HAP-1 (cell line): Measurements from ENCODE around the gene CCNI2.

ENCODE experiments used
- DNase-seq, 2 experiments: peaks; one replicate each; pipeline ENCODE4 v3.0.0-alpha.2; 2016 to 2020; ENCODE audit warnings: low spot score in 2 of 2
- H3K27me3 ChIP-seq: fragments of 250-450 bp; sonication (Bioruptor Pico); 2 replicates; pipeline ENCODE4 v1.5.1; 2020; ENCODE audit warnings: low read depth, mild to moderate bottlenecking, moderate library complexity
- H3K36me3 ChIP-seq: fragments of 250-450 bp; sonication (Bioruptor Pico); replicated peaks from 2 replicates; pipeline ENCODE4 v1.5.1; 2020; ENCODE audit warnings: mild to moderate bottlenecking
- H3K4me1 ChIP-seq: fragments of 250-450 bp; sonication (Bioruptor Pico); 2 replicates; pipeline ENCODE4 v1.5.1; 2020; ENCODE audit warnings: mild to moderate bottlenecking
- H3K4me3 ChIP-seq: fragments of 250-450 bp; sonication (Bioruptor Pico); 2 replicates; pipeline ENCODE4 v1.5.1; 2020; ENCODE audit warnings: mild to moderate bottlenecking, moderate library complexity
- H3K9me3 ChIP-seq: fragments of 250-450 bp; sonication (Bioruptor Pico); 2 replicates; pipeline ENCODE4 v1.5.1; 2020; ENCODE audit warnings: mild to moderate bottlenecking, moderate library complexity
- in situ Hi-C: fragments of 300-500 bp; cut with MboI; formaldehyde crosslinking; loops from 3 replicates; pipeline ENCODE4 v1.14.3; 2020; ENCODE audit warnings: low sequenced_read_pairs, inconsistent platforms, mixed read lengths

The CCNI2 gene

DNA sequence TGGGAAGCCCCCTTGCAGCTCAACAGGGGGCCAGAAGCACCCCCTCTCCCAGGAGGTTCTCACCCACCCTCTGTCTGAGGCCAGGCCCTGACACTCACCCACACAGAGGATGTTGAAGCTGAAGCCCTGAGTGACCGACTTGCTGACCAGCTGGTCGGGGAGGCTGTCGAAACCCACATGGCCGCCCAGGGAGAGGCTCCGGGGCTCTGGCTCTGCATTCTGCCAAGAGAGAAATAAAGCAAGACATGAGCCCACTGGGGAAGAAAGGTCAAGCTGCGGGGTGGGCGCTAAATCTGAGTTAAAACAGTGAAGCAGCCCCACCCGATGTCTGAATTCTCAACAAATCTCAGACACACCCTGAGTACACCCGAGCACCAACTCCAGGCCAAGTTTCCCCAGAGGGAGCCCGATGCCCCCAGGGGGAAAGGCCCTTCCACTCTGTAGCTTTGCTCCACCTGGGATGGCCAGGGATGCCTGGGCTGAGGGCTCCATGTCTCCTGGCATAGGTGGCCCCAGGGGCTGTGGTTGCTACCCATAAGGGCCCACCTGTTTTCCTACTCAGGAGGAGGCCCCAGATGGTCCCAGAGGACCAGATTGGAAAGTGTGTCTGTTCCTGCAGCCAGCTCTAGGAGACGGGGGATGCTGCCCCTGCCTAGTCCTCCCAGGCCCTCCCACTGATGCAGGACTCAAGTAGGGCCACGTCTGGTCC, 18.2 kb downstream of the CCNI2 start:
- no peaks in the 10 kb centered on the region; the same call in 1 of the 2 replicates for H3K9me3 ChIP-seq
- peaks cover 46% of the 10 kb centered on the region for H3K36me3 ChIP-seq
- in situ Hi-C loops, result no loop called here
- no peak overlapping the region for H3K4me3 ChIP-seq
- no peaks in the 10 kb centered on the region for H3K4me1 ChIP-seq
- H3K27me3 ChIP-seq, result no peaks in the 10 kb centered on the region
- DNase-seq, result no peak

DNA sequence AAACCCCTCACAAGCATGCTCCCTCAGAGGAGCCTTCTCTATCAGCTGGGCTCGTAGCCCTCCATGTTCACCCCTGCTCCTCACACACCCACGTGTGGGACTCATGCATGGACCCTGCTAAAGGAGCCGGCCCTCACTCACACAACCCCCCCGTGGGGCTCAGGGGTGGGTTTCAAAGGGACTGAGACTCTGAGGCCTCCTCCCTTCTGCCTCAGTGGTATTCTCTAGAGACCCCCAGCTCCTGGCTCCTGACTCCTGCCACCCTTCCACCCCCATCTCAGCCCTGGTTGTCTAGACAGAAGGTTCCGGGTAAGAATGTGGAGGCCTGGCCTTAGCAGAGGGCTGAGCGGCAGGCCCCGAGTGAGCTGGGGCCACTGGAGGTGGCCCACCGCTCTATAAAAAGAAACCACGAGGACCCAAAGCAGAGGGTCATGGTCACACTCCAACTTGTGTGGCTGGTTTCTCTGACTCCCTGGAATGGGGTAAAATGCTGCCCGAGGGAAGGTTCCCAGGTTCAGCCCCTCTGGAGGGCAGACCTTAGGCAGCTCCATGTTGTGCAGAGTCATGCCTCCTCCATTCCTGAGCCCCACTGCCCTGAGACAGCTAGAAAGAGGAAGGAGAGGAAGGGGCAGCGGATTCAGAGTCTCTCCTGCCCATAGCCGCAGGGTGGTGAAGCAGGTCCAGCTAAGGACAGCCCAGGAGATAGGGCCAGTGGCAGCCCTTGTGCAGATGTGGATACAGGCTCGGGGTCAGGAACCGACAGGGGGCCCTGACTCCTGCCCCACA, 19.0 kb downstream of the CCNI2 start:
- no peak overlapping the region for H3K4me3 ChIP-seq
- no peaks in the 10 kb centered on the region; the same call in 1 of the 2 replicates for H3K9me3 ChIP-seq
- in situ Hi-C loops, result no loop called here
- H3K27me3 ChIP-seq, result no peaks in the 10 kb centered on the region
- peaks cover 39% of the 10 kb centered on the region for H3K36me3 ChIP-seq
- H3K4me1 ChIP-seq, result no peaks in the 10 kb centered on the region
- DNase-seq, result no peak

DNA sequence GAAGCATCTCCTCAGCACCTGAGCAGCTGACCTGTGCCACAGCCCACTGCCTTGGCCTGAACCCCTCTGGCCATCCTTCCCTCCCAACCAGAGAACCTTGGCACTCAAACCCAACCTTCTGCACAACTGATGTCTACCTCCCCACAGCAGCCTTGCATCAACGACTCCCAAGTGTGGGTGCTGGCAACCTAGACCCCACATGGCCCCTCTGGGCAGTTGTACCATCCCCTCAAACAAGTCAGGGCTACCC, 19.5 kb downstream of the CCNI2 start:
- no peak for DNase-seq
- peaks cover 34% of the 10 kb centered on the region for H3K36me3 ChIP-seq
- H3K27me3 ChIP-seq, result no peaks in the 10 kb centered on the region
- H3K4me3 ChIP-seq, result no peak overlapping the region
- no peaks in the 10 kb centered on the region for H3K4me1 ChIP-seq
- in situ Hi-C loops, result no loop called here
- H3K9me3 ChIP-seq, result no peaks in the 10 kb centered on the region; the same call in 1 of the 2 replicates

DNA sequence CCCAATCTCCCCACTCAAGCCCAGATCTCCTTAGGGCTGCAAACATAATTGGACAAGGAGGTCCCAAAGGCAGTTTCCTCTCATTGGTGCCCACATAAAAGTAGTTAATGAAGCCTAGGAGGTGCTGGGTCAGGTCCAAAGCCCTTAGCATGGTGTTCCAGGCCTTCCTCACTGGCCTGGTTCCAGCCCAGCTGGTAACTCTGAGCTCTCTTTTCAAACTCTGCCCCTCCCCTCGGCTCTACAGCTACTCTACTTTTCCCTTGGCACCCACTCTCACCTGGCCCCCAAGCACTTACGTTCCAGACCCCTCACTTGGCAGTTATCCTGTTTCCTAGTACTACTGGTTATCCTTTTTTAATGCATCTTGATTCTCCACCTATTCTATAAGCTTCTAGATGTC, 19.9 kb downstream of the CCNI2 start:
- peaks cover 30% of the 10 kb centered on the region for H3K36me3 ChIP-seq
- H3K4me1 ChIP-seq, result no peaks in the 10 kb centered on the region
- H3K27me3 ChIP-seq, result no peaks in the 10 kb centered on the region
- in situ Hi-C loops, result no loop called here
- no peaks in the 10 kb centered on the region; the same call in 1 of the 2 replicates for H3K9me3 ChIP-seq
- no peak overlapping the region for H3K4me3 ChIP-seq
- no peak for DNase-seq

DNA sequence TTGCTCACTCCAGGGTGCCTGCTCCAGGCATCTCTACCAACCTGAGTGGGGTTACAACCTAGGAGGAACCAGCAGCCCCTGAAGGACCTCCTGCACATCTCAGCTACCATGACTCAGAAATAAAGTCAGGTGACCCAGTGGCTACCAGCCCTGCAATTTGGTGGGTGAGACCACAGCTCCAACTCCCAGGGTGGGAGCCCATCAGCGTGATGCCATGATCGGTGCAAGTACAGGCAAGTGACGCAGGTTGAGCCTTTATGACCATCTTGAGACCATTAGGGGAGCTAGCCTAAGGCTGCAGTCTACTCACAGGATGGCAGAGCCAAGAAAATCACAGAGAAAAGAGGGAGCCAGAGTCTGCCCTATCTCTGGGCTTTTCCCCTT, 21.3 kb downstream of the CCNI2 start:
- H3K36me3 ChIP-seq, result peaks cover 20% of the 10 kb centered on the region
- H3K4me3 ChIP-seq, result no peak overlapping the region
- no peak for DNase-seq
- H3K9me3 ChIP-seq, result no peaks in the 10 kb centered on the region
- in situ Hi-C loops, result no loop called here
- no peaks in the 10 kb centered on the region for H3K27me3 ChIP-seq
- H3K4me1 ChIP-seq, result no peaks in the 10 kb centered on the region

DNA sequence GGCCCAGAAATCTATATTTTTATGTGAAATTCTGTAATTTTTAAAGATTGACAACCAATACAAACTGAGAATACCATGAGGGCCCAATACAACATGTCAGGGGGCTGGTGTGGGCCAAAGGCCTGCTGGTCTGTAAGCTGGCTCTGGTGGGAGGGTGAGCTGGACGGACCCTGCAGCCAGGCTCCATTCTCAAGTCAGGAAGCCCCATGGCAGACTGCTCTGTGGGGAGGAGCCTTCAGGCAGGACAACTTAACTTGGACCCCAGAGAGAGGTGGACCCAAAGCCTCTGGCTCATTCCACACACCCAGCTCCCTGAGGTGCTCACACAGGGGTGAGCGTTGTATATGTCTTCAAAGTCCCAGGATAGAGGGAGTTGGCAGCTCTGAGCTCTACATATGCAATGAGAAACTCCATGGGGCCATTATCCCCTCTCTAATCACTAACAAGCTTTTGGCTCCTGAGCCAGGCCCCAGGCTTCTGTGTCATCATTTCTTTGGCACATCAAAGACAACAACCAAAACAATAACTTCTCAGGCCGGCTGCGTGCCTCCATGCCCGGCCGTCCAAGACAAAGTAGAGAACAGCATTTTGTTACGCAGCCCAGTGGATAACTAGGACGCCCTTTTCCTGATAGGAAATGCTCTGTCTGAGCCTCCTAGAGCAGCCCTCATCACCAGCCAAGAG, 23.4 kb downstream of the CCNI2 start:
- in situ Hi-C loops, result no loop called here
- H3K36me3 ChIP-seq, result peaks cover under 1% of the 10 kb centered on the region; the same call in 1 of the 2 replicates
- H3K27me3 ChIP-seq, result no peaks in the 10 kb centered on the region
- H3K4me1 ChIP-seq, result peaks cover 6% of the 10 kb centered on the region
- no peak for DNase-seq
- no peak overlapping the region for H3K4me3 ChIP-seq
- H3K9me3 ChIP-seq, result no peaks in the 10 kb centered on the region

DNA sequence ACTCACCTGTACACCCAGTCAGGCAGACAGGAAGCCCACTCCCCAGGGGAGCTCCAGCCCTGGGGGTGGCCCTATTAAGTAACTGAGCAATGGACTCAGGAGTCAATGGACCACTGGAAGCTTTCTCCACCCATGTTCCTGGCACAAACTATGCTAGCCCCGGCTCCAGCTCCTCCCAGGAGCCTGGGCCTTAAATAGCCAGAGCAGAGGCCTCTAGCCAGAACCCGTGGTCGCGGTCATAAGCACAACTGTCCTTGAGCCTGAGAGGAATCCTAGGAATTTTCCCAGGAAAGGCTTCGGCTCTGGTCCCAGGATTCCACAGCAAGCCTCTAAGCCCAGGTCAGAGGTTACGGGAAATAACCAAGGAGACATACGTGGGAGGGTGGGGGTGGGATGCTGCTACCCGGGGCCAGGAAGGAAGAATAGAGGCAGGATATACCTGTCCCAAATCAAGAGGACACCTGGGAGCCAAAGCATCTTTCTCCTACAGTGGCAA, 24.3 kb downstream of the CCNI2 start:
- no peak overlapping the region for H3K4me3 ChIP-seq
- no peaks in the 10 kb centered on the region for H3K9me3 ChIP-seq
- in situ Hi-C loops, result no loop called here
- H3K4me1 ChIP-seq, result peaks cover 6% of the 10 kb centered on the region
- DNase-seq, result peak in 1 of 2 experiments; percentile 34
- no peaks in the 10 kb centered on the region for H3K27me3 ChIP-seq
- no peaks in the 10 kb centered on the region for H3K36me3 ChIP-seq

DNA sequence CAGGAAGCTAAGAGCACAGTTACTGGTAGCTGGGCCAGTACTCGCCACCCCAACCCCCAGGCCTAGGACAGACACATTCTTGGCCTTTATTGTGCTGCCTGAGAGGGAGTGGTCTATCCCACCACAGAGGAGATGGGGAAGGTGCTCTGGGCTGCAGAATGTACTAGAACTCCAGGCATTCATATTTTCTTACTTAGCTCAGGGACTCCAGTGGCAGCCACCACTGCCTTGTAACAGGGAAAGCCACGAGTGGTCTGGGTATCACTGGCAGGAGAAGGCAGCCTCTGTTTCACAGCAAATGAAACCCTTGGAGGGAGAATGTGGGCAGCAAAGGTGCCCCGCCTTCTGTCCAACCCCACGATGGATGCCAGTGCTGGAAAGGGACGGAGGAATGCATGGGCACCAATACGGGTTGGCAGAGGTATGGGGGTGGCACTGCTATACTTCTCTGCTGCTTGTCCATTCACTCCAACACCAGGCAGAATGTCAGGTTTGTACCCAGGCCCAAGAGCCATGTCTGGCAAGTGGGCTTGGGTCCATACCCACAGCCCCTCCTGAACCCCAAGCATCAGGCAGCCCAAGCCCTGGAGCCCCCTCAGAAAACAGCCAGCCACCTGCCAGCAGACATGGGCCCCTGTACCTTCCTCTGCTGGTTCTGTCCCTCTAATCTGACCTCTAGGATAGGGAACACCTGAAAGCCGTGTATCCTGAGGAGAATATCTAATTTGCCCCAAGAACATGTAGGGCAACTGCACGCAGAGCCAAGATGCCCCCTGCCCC, 25.3 kb downstream of the CCNI2 start:
- Histone ChIP-seq H3K4me3 (no peak overlapping the region), H3K9me3 (no peaks in the 10 kb centered on the region), H3K27me3 (no peaks in the 10 kb centered on the region), H3K4me1 (peaks cover 6% of the 10 kb centered on the region), H3K36me3 (no peaks in the 10 kb centered on the region)
- in situ Hi-C loops, result no loop called here
- no peak for DNase-seq

DNA sequence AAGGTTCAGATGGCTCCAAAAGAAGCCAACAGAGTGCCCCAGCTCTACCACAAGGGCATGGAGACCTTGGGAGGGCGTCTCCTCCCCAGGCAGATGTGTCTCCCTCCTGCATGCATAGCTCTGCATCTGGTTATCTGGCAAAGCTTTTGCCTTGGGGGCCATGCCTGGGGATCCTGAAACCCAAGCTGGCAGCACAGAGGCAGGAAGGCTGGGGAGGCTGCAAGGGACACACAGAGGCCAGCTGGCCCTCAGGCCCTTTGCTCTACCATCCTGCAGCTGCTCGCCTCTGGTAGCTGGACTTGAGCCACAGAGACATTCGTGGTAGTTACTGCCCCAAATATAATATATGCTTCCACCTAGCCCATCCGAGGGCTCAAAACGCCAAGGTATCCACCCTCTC, 25.9 kb downstream of the CCNI2 start:
- in situ Hi-C loops, result no loop called here
- no peak for DNase-seq
- Histone ChIP-seq H3K27me3 (no peaks in the 10 kb centered on the region), H3K4me3 (no peak overlapping the region), H3K36me3 (no peaks in the 10 kb centered on the region), H3K9me3 (no peaks in the 10 kb centered on the region), H3K4me1 (peaks cover 6% of the 10 kb centered on the region)

DNA sequence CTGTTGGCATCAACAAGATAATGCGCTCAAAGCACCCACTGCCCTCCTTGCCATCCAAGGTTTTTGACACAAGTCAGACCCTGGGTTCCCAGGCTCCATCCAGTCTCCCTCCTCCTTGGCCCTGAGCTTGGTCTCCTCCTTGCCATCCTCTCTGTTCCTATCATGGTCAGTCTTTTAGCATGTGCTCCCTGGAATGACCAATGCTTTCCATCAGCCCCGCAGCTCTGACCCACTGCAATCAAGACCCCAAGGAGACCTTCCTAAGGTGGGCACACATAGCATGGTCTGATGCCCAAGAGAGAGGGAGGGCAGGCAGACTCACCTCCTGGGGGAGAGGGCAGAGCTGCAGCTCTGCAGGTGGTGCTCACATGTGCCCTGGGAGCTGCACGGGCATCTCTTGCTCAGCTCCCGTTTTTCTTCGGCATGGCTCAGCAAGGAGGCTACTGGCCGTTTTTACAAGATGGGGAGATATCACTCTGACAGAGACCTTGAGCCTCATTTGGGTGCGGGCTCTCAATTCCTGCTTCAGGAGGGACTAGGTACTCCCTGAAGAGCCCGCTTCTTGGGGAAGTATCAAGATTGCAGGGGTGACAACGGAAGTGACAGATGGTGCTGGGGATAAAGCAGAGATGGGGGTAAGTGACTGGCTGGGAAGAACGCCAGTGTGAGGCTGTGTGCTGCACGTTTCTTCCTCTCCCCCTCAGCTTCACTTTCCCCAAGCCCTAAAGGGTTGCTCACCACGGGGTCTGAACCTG, 26.6 kb downstream of the CCNI2 start:
- H3K36me3 ChIP-seq, result no peaks in the 10 kb centered on the region
- H3K4me3 ChIP-seq, result no peak overlapping the region
- H3K4me1 ChIP-seq, result peaks cover 6% of the 10 kb centered on the region
- in situ Hi-C loops, result no loop called here
- no peaks in the 10 kb centered on the region for H3K9me3 ChIP-seq
- no peak for DNase-seq
- no peaks in the 10 kb centered on the region for H3K27me3 ChIP-seq

DNA sequence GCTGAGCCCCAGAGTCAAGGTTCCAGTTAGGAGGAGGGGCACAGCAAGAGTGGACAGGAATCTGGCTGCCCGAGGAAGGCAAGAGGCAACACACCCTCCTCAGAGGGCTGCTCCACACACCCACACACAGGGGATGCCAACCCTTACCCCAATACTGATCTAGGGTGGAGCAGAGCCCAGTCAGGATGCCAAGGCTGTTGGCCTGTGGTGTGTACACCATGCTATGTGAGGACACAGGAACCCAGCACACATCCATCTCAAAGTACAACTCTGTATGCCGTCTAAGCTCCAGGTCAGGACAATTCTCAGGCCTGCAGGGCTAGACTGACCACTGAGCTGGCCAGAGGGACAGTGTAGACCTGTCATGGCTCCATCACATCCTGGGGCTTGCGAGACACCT, 27.2 kb downstream of the CCNI2 start:
- no peak for DNase-seq
- Histone ChIP-seq H3K4me1 (peaks cover 6% of the 10 kb centered on the region), H3K9me3 (no peaks in the 10 kb centered on the region)

DNA sequence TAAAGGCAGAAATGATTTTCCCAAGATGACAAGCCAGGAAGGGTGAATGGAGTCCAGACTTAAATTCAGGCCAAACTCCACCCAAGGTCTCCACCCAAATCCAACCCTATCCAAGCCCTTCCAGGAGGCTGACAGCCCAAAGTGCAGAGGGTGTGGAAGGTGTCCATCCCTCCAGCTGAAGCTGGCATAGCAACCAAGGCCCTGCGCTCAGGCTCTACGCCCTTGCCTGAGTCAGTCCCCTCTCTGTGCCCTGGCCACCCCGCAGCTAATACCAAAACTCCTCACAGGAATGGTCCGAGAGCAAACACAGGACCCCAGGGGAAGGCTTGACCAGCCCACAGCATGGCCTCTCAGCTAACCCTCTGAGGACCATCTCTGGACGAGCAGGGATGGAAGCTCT, 27.7 kb downstream of the CCNI2 start:
- Histone ChIP-seq H3K9me3 (no peaks in the 10 kb centered on the region), H3K27me3 (no peaks in the 10 kb centered on the region)
- DNase-seq, result no peak

More for the DNA sequence above, 27.2 kb downstream of the CCNI2 start:
- Histone ChIP-seq H3K4me3 (no peak overlapping the region), H3K36me3 (no peaks in the 10 kb centered on the region), H3K27me3 (no peaks in the 10 kb centered on the region)
- in situ Hi-C loops, result no loop called here

DNA sequence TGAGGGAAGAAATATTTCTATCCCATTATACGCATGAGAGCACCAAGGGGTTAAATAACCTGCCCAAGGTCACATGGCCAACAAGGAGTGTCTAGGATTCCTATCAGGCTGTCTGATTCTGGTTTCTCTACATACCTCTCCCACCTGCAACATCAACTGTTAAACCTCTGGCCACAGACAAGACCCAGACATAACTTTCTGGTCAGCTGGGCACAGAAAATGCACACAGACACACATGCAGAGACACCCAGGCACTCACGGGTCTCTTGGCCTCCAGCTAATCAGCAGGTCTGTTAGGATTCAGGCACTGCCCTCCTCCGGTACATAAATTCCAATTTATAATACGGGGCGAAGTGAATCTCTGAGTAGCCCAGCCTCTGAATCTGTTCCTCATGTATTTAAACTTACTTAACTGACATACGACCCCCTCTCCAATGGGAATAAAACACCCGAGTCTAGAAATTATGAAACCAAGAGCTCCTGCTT, 28.3 kb downstream of the CCNI2 start:
- Histone ChIP-seq H3K4me3 (peak overlapping the region; percentile 55), H3K9me3 (no peaks in the 10 kb centered on the region), H3K36me3 (no peaks in the 10 kb centered on the region), H3K4me1 (peaks cover 6% of the 10 kb centered on the region), H3K27me3 (no peaks in the 10 kb centered on the region)
- in situ Hi-C loops, result no loop called here
- DNase-seq, result no peak

More for the DNA sequence above, 27.7 kb downstream of the CCNI2 start:
- Histone ChIP-seq H3K4me3 (no peak overlapping the region), H3K36me3 (no peaks in the 10 kb centered on the region), H3K4me1 (peaks cover 6% of the 10 kb centered on the region)
- in situ Hi-C loops, result no loop called here
